H1 (cell line): ENCODE data around the gene CASP8AP2. TPM values are rescaled to one million over a fixed set of nuclear protein-coding genes. Genes with fewer than 3 reads are reported as not detected.
"Not testable (repeated sequence)": the region's sequence is repeated elsewhere in the genome, so short reads cannot be mapped to it uniquely, and the experiment has no call there.

Experiments used
- CTCF ChIA-PET: fragments of 300-600 bp; sonication (Branson Sonifier 250); formaldehyde crosslinking; loops from one replicate; lab custom pipeline; 2021; ENCODE audit not compliant: partially characterized antibody; lab: Charles Lee
- POLR2A ChIA-PET: fragments of 300-600 bp; sonication (Branson Sonifier 250); formaldehyde crosslinking; loops from one replicate; lab custom pipeline; 2021; ENCODE audit warnings: inconsistent platforms; ENCODE audit not compliant: partially characterized antibody; lab: Charles Lee
- DNase-seq, 2 experiments: peaks; one replicate each; pipeline versions ENCODE4 v3.0.0 to v3.0.0-alpha.2; 2010 to 2022; ENCODE audit warnings: low spot score in 2 of 2, low read depth in 1 of 2, mixed read lengths in 1 of 2
- FAIRE-seq: peaks from 2 replicates; lab custom pipeline; 2011; peaks lifted over from hg19 to GRCh38; lab: Jason Lieb, UNC
- H2AFZ ChIP-seq: 2 replicates; pipeline ENCODE4 v1.8.1; 2012; ENCODE audit warnings: low read length, inconsistent platforms
- H2AK5ac ChIP-seq: 2 replicates; pipeline ENCODE4 v1.6.1; 2013; ENCODE audit warnings: low read depth, low read length
- H2BK120ac ChIP-seq: replicated peaks from 2 replicates; pipeline ENCODE3; 2013; ENCODE audit warnings: low read depth, low read length, inconsistent platforms
- H2BK12ac ChIP-seq: 2 replicates; pipeline ENCODE4 v1.6.1; 2013; ENCODE audit warnings: low read depth, low read length
- H2BK15ac ChIP-seq: 2 replicates; pipeline ENCODE4 v1.6.1; 2013; ENCODE audit warnings: low read length
- H2BK20ac ChIP-seq: 2 replicates; pipeline ENCODE4 v1.6.1; 2013; ENCODE audit warnings: low read length
- H2BK5ac ChIP-seq: 2 replicates; pipeline ENCODE4 v1.6.1; 2013; ENCODE audit warnings: low read depth, low read length
- H3K14ac ChIP-seq: 2 replicates; pipeline ENCODE4 v1.6.1; 2013; ENCODE audit warnings: inconsistent platforms; ENCODE audit not compliant: insufficient read length
- H3K18ac ChIP-seq: 2 replicates; pipeline ENCODE4 v1.6.1; 2013; ENCODE audit warnings: low read length; ENCODE audit errors: extremely low read depth
- H3K23ac ChIP-seq: 2 replicates; pipeline ENCODE4 v1.6.1; 2013; ENCODE audit warnings: inconsistent platforms; ENCODE audit not compliant: insufficient read length
- H3K23me2 ChIP-seq: 2 replicates; pipeline ENCODE4 v1.6.1; 2013; ENCODE audit warnings: low read depth, low read length
- H3K27ac ChIP-seq: 2 replicates; pipeline ENCODE4 v1.6.1; 2011; ENCODE audit warnings: low read depth, low read length, inconsistent platforms
- H3K27me3 ChIP-seq, 4 experiments: replicated peaks in 1 of 4; 1 replicate in 1 of 4; 2 replicates in 3 of 4; pipeline versions ENCODE4 v1.6.1 to v1.8.1; 2011 to 2013; ENCODE audit warnings: low read length in 3 of 4, mild to moderate bottlenecking in 3 of 4, inconsistent platforms in 2 of 4, mixed read lengths in 2 of 4, moderate library complexity in 1 of 4; ENCODE audit not compliant: control insufficient read depth in 3 of 4, insufficient read depth in 3 of 4; ENCODE audit errors: extremely low read depth in 1 of 4
- H3K36me3 ChIP-seq, 4 experiments: 2 replicates each; pipeline versions ENCODE4 v1.6.1 to v1.8.1; 2011 to 2013; ENCODE audit warnings: mild to moderate bottlenecking in 4 of 4, low read length in 3 of 4, moderate library complexity in 2 of 4, control low read depth in 1 of 4, inconsistent platforms in 1 of 4; ENCODE audit not compliant: insufficient read depth in 4 of 4, control insufficient read depth in 2 of 4
- H3K4ac ChIP-seq: replicated peaks from 2 replicates; pipeline ENCODE3; 2013; ENCODE audit warnings: low read length, low read depth, mixed read lengths, inconsistent platforms; ENCODE audit not compliant: insufficient read length
- H3K4me1 ChIP-seq, 4 experiments: replicated peaks in 1 of 4; 1 replicate in 1 of 4; 2 replicates in 3 of 4; pipeline versions ENCODE4 v1.6.1 to v1.8.1; 2011 to 2013; ENCODE audit warnings: low read length in 3 of 4, inconsistent platforms in 2 of 4, mixed read lengths in 1 of 4; ENCODE audit not compliant: insufficient read depth in 4 of 4, control insufficient read depth in 3 of 4
- H3K4me2 ChIP-seq, 2 experiments: 2 replicates each; pipeline versions ENCODE4 v1.6.1 to v1.8.1; 2011 to 2013; ENCODE audit warnings: low read depth in 2 of 2, low read length in 2 of 2, control low read depth in 1 of 2, inconsistent platforms in 1 of 2, mild to moderate bottlenecking in 1 of 2; ENCODE audit not compliant: insufficient read depth in 1 of 2
- H3K4me3 ChIP-seq, 4 experiments: fragments of 200-600, 300-600 bp in 1 of 4; sonication (generic), shearing (Covaris generic), sonication (Bioruptor Twin) in 1 of 4; 2 replicates each; pipeline versions ENCODE4 v1.5.1 to v1.8.1; 2011 to 2016; ENCODE audit warnings: low read length in 4 of 4, low read depth in 3 of 4, control low read depth in 2 of 4, inconsistent platforms in 2 of 4, mild to moderate bottlenecking in 2 of 4, mixed read lengths in 1 of 4, moderate library complexity in 1 of 4; ENCODE audit not compliant: insufficient read depth in 2 of 4; ENCODE audit errors: extremely low read depth in 1 of 4
- H3K56ac ChIP-seq: replicated peaks from 2 replicates; pipeline ENCODE3; 2013; ENCODE audit warnings: low read depth, mild to moderate bottlenecking, mixed read lengths, low read length, inconsistent platforms; ENCODE audit not compliant: insufficient read length
- H3K79me1 ChIP-seq: 2 replicates; pipeline ENCODE4 v1.6.1; 2013; ENCODE audit warnings: low read depth, low read length, control low read depth
- H3K79me2 ChIP-seq, 2 experiments: 2 replicates each; pipeline versions ENCODE4 v1.6.1 to v1.8.1; 2012 to 2013; ENCODE audit warnings: low read length in 2 of 2, mild to moderate bottlenecking in 2 of 2, inconsistent platforms in 1 of 2; ENCODE audit not compliant: insufficient read depth in 2 of 2, control insufficient read depth in 1 of 2
- H3K9ac ChIP-seq, 4 experiments: replicated peaks in 1 of 4; 1 replicate in 1 of 4; 2 replicates in 3 of 4; pipeline versions ENCODE4 v1.6.1 to v1.8.1; 2011 to 2013; ENCODE audit warnings: low read depth in 3 of 4, low read length in 3 of 4, control low read depth in 2 of 4, mild to moderate bottlenecking in 2 of 4, moderate library complexity in 2 of 4, inconsistent platforms in 1 of 4; ENCODE audit errors: extremely low read depth in 1 of 4
- H3K9me3 ChIP-seq, 2 experiments: 2 replicates each; pipeline versions ENCODE4 v1.6.1 to v1.8.1; 2012 to 2013; ENCODE audit warnings: mild to moderate bottlenecking in 2 of 2, moderate library complexity in 2 of 2, control low read depth in 1 of 2, inconsistent platforms in 1 of 2, low read depth in 1 of 2, low read length in 1 of 2, mixed read lengths in 1 of 2; ENCODE audit not compliant: insufficient read depth in 2 of 2
- H4K20me1 ChIP-seq, 2 experiments: replicated peaks in 1 of 2; 2 replicates each; pipeline versions ENCODE3 to v1.8.1; 2011 to 2013; ENCODE audit warnings: inconsistent platforms in 2 of 2, low read length in 2 of 2, mild to moderate bottlenecking in 1 of 2; ENCODE audit not compliant: insufficient read depth in 2 of 2, control insufficient read depth in 1 of 2
- H4K5ac ChIP-seq: 2 replicates; pipeline ENCODE4 v1.6.1; 2013; ENCODE audit warnings: low read length, low read depth, mixed read lengths, inconsistent platforms; ENCODE audit not compliant: insufficient read length
- H4K8ac ChIP-seq: 2 replicates; pipeline ENCODE4 v1.8.0; 2013; ENCODE audit warnings: mild to moderate bottlenecking, moderate library complexity, low read length, inconsistent platforms; ENCODE audit not compliant: insufficient read depth; ENCODE audit errors: extremely low read depth
- H4K91ac ChIP-seq: replicated peaks from 2 replicates; pipeline ENCODE3; 2013; ENCODE audit warnings: low read length, mixed read lengths, inconsistent platforms; ENCODE audit not compliant: insufficient read length
- CEBPB ChIP-seq: IDR thresholded peaks from 2 replicates; pipeline ENCODE4 v1.6.1; 2012; ENCODE audit warnings: low read depth, low read length
- WGBS, 2 experiments: shearing (Covaris generic) in 1 of 2; methylation state at CpG; one replicate each; pipeline versions ENCODE4 v1.1.6 to v1.1.7; 2013 to 2015; ENCODE audit warnings: low lambda C conversion rate in 2 of 2, mixed read lengths in 2 of 2, inconsistent platforms in 1 of 2, low coverage in 1 of 2, missing lambda C conversion rate in 1 of 2; ENCODE audit not compliant: insufficient replicate concordance in 2 of 2, insufficient coverage in 1 of 2, insufficient read length in 1 of 2; ENCODE audit errors: extremely low coverage in 1 of 2, missing lambda C conversion rate in 1 of 2; 5-methylcytosine and 5-hydroxymethylcytosine counted together
- polyA plus RNA-seq, 7 experiments: library from polyadenylated mRNA; depleted of rRNA in 3 of 7; stranded (reverse) in 5 of 7; unstranded in 2 of 7; fragments of >200 nt in 5 of 7; fragments of 200-250 nt in 2 of 7; gene quantifications; 1 replicate in 5 of 7; 2 replicates in 1 of 7; 4 replicates in 1 of 7; pipeline versions ENCODE4 v1.2.1 to v1.2.3, GENCODE V29; 2011 to 2013; ENCODE audit warnings: missing spikeins in 2 of 7, mixed read lengths in 2 of 7
- total RNA-seq: library from RNA; stranded (reverse); fragmentation: NEBNext Ultra II Directional; extraction: Animal tissue kit (Norgen Biotek cat#: 25700); gene quantifications from 2 replicates; pipeline ENCODE4 v1.2.1, GENCODE V29; 2021

Gene CASP8AP2
- total and polyA plus RNA-seq, 2 of the 8 experiments (the other 6 are each of a cell fraction or from before 2014, with no cell fraction given): 6.9 to 32.1 TPM

GRCh38 chr6:89847513-89847912 lies 17.8 kb downstream of the CASP8AP2 start:
- H3K14ac ChIP-seq, H3K27me3 ChIP-seq, H2AK5ac ChIP-seq, H2BK120ac ChIP-seq, H3K4me3 ChIP-seq, H4K5ac ChIP-seq, H3K56ac ChIP-seq, H3K9ac ChIP-seq, H3K23ac ChIP-seq, FAIRE-seq, H3K9me3 ChIP-seq, H2BK15ac ChIP-seq, DNase-seq, H3K4me1 ChIP-seq: not testable (repeated sequence)
- POLR2A ChIA-PET: interaction anchor here (0.6 to 0.7 kb wide), 3 partner anchors 18 to 138 kb away, joined by 3 read pairs; no protein-coding TSS in a partner anchor
- peaks cover 0 to 24% (median 3%) of the 10 kb centered on the region in 4 experiments; a peak in 2 of 8 replicates for H3K36me3 ChIP-seq
- peak; percentile 53; the same call in 1 of the 2 replicates for TF ChIP-seq CEBPB
- TF ChIP-seq, all 59 proteins: peak for 1; not testable (repeated sequence) for 58
- H4K8ac ChIP-seq, H4K20me1 ChIP-seq, H2BK20ac ChIP-seq, H2AFZ ChIP-seq, H2BK12ac ChIP-seq, H3K23me2 ChIP-seq, H3K79me1 ChIP-seq, H3K4ac ChIP-seq, H2BK5ac ChIP-seq, H3K27ac ChIP-seq, H3K18ac ChIP-seq, CTCF ChIA-PET, H4K91ac ChIP-seq, H3K4me2 ChIP-seq: not testable (repeated sequence)
- peaks cover 0 to 47% of the 10 kb centered on the region in 2 experiments; a peak in 2 of 4 replicates for H3K79me2 ChIP-seq
- 82% methylated on average over 5 of the region's 5 CpGs; no CpG with 5 or more reads in 1 of the 2 experiments for WGBS, 2 experiments
